ENCODE results near the gene DGKD. TPM values are rescaled to one million over a fixed set of nuclear protein-coding genes. Genes with fewer than 3 reads are reported as not detected.

DGKD gene
- polyA plus RNA-seq, 3 donors = 30.3 to 31.1 (median 30.4) TPM

DNA sequence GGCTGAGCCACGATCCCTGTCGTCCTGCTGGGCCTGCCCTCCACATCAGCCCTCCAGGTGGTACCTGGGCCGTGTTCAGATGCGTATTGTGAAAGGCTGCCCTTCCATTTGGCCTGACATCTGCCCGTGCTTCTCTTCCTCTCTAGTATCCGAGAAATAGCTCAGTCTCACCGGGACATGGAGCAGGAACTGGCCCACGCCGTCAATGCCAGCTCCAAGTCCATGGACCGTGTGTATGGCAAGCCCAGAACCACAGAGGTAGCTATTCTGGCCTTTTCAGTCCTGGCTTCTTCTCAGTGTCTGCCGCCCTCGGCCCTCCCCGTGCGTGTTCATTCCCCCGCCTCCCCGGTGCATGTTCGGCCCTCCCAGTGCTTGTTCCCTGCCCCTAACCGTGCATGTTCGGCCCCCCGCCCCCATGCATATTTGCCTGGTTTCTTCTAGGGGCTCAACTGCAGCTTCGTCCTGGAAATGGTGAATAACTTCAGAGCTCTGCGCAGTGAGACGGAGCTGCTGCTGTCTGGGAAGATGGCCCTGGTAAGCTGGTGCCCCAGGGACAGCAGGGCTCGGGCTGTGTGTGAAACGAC is 108.0 kb downstream of the DGKD start:
- DNase-seq (ENCODE audit: extremely low read depth in 1 of 11, low read depth in 9 of 11, low spot score in 4 of 11) = no peak

DNA sequence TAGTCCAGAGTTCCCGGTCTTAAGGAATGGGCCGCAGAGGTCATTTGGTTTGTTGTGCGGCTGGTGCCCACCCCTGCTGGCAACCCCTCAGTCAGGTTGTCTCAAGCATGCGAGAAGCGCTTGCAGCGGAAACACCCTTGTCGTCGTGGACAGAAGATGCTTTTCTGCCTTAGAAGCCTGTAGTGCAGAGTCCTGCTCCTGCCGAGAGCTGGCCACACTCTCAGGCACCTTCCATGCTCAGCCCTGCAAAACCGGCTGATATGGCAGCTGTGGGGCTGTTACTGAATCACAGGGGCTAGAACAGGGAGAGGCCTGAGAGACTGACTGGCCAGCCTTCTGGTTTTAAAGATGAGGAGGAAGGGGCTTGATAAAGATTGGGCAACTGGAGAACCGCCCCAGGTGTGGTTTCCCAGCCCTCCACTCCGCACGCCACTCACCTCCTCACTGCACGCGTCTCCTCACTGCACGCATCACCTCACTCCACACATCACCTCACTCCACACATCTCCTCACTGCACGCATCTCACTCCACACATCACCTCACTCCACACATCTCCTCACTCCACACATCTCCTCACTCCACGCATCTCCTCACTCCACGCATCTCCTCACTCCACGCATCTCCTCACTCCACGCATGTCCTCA is 108.7 kb downstream of the DGKD start:
- no peak for DNase-seq (ENCODE audit: extremely low read depth in 1 of 11, low read depth in 9 of 11, low spot score in 4 of 11)

DNA sequence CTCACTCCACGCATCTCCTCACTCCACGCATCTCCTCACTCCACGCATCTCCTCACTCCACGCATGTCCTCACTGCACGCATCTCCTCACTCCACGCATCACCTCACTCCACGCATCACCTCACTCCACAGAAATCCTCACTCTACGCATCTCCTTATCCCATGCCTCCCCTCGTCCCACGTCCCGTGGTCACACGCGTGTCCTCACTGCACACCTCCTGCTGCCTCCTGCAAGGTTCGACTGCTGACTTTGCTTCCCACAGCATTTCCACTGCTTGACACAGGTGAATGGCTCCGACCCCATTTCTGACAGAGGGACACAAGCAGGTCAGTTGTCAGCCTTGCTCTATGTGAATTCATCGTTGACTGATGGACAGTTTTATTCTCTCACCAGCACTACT is 109.3 kb downstream of the DGKD start:
- no peak for DNase-seq (ENCODE audit: extremely low read depth in 1 of 11, low read depth in 9 of 11, low spot score in 4 of 11)

DNA sequence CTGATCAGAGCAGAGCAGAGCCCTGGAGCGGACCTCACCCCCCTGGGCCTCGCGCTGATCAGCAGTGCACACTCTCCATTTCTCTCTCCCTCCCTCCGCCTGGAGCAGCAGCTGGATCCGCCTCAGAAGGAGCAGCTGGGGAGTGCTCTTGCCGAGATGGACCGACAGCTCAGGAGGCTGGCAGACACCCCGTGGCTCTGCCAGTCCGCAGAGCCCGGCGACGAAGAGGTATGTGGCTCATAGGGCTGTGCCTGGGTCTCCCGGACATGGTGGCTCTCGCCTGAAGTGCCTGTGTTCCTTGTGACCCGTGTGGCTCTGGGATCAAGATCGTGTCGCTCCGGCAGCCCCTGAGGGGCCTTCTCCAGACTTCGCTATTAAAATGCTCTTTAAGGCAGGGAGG is 109.8 kb downstream of the DGKD start:
- DNase-seq (ENCODE audit: extremely low read depth in 1 of 11, low read depth in 9 of 11, low spot score in 4 of 11) = no peak

DNA sequence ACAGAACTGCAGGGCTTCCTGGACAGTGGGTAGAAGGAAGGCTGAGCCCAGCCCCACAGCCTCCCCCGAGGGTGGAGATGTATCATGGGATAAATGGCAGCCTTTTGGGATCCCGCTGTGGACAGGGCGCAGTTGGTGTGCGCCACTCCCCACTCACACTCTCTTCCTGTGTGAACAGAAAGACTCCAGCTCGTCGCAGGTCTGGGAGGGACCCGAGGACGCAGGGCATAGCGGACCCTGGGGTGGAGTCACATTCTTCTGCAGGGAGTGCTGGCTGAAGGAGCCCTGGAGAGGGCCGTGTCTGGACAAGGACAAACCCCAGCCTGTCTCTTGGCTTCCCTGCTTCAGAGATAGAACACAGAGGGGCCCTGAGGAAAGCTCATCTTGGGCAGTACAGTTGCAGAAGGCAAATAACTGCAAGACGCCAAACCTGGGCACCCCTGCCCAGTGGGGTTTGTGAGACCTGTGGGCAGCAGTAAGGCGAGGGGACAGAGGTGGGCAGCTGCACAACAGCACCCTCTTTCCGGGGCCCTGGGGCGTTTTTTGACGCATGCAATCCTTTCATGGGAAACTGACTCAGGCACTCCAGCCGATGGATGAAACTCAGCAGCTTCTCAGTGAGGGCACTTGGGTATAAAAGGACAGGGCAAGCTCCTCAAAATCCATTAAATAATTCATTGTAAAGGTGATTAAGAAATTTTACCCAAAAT is 110.4 kb downstream of the DGKD start:
- DNase-seq (ENCODE audit: extremely low read depth in 1 of 11, low read depth in 9 of 11, low spot score in 4 of 11) = no peak

DNA sequence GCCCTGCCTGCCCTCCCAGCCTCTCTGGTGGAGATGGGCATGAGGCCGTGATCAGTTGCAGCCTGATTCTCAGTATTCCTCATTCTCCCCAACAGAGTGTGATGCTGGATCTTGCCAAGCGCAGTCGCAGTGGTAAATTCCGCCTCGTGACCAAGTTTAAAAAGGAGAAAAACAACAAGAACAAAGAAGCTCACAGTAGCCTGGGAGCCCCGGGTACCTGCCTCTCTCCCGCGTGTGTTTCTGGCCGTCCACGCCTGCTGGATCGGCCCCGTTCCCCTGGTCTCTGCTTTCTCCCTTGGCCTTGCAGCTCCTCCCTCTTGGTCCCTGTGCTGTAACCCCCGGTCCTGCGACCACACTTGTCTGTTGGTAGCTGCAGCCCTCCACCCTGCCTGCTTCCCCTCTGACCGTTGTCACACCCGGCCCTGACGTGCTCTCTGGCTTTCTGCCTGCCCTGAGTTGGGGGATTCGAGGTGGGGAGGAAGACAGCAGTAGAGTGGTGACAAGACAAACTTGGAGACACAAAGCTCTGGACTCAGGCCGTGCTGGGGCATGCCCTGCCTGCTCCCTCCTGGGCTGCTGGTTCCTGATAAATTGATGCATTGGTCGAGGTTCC is 112.8 kb downstream of the DGKD start:
- no peak for DNase-seq (ENCODE audit: extremely low read depth in 1 of 11, low read depth in 9 of 11, low spot score in 4 of 11)

DNA sequence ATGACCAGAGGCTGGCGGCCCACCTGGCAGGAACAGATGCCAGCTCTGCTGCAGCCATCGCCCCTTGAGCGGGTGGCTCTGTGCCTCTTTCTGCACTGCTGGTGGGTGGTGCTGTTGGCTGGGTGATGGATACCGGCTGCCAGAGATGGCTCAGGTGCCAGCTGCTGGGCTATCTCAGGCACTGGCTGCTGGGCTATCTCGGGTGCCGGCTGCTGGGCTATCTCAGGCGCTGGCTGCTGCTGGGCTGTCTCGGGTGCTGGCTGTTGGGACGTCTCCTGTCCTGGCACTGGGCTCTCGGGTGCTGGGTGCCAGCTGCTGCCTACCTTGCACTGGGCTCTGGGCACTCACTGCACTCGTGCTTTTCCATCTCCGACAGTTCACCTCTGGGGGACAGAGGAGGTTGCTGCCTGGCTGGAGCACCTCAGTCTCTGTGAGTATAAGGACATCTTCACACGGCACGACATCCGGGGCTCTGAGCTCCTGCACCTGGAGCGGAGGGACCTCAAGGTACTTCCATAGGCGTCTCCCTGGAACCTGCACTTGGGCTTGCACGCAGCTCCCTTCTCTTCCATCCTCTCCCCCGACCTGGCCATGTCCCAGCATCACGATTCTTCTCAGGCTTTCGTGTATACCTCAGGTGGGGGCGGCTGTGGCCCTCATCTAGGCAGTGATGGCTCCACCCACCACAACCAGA is 113.9 kb downstream of the DGKD start:
- DNase-seq (ENCODE audit: extremely low read depth in 1 of 11, low read depth in 9 of 11, low spot score in 4 of 11) = no peak

DNA sequence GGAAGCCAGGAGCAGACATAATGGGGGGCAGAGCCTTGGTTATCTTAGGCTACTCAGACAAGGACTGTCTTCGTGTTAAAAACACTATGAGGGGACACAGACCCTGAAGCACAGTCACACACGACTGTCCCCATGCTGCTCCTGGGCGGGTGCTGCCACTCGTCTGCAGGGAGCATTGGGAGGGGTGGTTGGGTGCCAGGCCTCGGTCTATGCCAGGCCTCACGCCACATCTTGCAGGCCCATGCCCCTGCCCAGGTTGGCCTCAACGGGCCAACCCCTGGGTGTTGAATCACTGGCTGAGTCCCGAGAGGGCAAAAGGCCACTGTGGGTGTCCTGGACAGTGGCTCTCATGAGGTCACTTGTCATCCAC is 114.4 kb downstream of the DGKD start:
- DNase-seq (ENCODE audit: extremely low read depth in 1 of 11, low read depth in 9 of 11, low spot score in 4 of 11) = no peak

DNA sequence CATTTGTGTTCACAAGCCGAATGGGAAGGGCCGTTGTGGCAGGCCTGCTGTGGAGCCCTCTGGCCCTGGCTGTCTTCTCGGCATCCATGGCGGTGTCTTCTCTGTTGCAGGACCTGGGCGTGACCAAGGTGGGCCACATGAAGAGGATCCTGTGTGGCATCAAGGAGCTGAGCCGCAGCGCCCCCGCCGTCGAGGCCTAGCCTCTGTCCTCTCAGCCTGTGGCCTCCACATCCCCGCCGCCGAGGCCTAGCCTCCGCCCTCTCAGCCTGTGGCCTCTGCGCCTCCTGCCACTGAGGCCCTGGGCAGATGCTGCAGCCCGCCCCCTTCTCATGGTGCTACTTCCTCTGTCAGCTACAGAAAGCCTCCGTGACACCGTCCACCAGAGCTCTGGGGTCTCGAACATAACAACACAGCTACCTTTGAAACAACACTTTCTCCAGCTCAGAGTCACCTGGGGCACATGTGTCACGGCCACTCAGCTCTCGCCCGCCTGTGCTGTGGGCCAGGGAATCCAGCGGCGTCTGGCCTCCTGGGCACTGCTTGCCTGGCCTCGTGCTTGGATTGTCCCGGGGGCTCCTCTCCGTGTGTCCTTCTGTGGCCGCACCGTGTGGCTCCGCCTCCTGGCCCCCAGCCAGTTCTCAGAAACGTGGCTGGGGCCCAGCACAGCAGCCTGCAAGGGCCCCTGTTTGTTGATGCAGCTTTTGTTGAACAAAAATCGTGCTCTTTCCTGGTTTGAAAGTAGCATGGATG is 115.1 kb downstream of the DGKD start:
- DNase-seq (ENCODE audit: extremely low read depth in 1 of 11, low read depth in 9 of 11, low spot score in 4 of 11) = peak in 2 of 11 donors; percentile 2 to 9

DNA sequence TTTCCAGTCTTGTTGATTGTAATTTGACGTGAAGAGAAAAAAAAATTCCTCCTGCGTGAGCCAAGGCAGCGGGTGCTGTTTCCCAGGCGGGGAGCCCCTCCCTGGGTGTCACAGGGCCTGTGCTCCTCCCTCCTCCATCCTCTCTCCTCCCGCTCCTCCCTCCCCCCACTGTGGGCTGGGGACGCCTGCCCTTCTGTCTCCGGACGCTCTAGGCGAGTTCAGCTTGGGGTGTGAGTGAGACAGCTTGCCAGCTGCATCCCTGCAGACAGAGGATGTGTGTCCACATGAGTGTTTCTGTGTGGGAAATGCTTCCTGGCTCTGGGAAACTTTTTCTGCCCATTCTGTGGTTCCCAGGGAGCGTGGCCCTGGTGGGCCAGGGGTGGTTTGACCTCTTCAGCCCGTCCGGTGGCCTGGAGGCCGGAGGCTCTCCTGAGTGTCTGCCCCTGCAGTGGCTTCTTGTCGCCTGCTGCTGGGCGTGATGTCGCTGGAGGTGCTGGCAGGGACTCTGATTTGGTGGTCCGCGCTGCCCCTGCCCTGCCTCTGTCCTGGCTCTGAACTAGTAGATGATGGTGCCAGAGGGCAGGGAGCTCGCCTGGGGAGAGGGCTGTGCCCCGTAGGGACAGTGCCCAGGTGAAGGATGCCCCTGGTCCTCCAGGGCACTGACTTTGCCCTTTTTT is 115.9 kb downstream of the DGKD start:
- DNase-seq (ENCODE audit: extremely low read depth in 1 of 11, low read depth in 9 of 11, low spot score in 4 of 11) = peak in 10 of 11 donors; percentile 9 to 60 (median 41)

DNA sequence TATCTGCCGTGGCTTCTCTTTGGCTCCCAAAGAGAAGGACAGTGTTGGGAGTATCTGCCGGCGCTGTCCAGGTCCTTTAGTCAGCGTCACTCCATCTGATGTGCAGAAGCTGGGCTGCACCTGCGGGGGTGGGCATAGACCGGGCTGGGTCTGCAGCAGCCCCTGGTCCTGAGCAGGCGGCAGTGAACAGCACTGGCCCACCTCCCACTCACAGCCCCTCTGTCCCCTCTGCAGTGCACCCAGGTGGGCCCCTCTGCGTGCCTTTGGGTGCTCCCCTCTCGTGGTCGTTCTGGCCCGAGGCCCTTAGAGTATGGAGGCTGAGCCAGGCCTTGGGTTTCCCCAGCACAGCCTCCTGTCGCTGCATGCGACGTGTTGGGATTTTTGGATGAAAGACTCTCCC is 116.5 kb downstream of the DGKD start:
- DNase-seq (ENCODE audit: extremely low read depth in 1 of 11, low read depth in 9 of 11, low spot score in 4 of 11) = no peak

DNA sequence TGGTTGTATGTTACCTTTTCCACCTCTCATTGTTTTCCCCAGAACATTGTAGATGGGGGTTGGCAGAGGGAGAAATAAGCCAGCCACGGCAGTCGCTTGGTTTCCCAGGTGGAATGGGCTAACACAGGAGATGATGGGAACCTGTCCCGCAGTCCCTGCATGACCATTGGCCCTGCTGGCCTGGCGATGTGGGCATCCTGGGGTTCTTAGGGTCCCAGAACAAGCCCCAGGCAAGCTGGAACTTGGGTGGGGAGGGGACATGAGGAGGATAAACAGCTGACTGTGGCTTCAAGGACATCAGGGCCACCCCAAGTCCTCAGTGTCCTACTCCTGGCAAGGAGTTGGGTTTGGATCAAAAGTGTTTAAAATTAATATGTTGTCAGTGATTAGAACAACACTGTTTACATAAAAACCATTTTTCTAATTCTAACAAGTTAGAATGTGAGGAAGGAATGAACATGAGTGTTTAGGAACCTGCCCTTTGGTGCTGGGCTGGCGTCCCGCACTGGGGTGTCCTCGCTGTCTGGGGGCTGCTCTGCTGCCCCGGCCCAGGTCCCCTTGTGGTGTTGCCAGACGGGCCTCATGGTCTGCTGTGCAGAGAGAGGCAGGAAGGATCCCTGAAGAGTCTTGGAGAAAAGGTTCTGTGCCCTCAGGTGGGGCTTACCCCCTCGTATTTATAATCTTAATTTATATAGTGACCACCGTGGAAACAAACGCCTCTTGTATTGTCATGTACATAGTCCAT is 117.2 kb downstream of the DGKD start:
- DNase-seq (ENCODE audit: extremely low read depth in 1 of 11, low read depth in 9 of 11, low spot score in 4 of 11) = no peak

DNA sequence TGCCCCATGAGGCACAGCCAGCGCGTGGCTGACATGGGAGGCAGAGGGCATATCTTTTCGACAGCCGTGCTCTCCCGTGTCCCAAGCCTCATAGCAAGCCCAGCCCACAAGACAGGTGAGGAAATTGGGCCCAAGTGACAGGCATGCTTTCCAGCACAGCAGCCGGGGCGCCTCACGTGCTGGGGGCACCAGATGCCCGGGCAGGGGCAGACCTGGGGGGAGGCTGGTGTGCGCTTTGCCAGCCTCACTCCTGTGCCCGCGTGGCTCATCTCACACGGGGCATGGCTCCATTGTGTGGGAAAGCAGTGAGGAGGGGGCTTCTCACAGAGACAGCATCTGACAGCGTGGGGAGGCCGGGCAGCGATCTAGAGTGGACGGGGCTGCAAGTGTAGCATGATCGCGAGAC is 119.1 kb downstream of the DGKD start:
- DNase-seq (ENCODE audit: extremely low read depth in 1 of 11, low read depth in 9 of 11, low spot score in 4 of 11) = no peak

DNA sequence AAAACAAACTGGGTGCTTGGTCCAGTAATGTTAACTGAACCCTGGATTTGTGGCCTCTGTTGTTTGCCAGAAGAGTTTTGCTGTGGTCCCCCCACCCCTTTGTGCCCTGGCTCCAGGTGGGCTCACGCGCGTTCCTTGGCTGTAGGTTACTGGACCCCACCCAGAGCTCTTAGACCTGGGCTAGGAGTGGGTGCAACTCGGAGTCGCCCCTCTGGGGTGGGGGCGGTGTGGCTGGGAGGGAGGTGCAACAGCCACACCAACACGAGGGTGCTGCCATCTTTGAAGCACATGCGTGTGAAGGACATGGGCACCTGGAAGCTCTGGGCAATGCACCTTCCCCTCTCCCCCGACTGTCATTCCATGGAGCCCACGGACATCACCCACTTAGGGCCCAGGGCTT is 119.6 kb downstream of the DGKD start:
- no peak for DNase-seq (ENCODE audit: extremely low read depth in 1 of 11, low read depth in 9 of 11, low spot score in 4 of 11)

DNA sequence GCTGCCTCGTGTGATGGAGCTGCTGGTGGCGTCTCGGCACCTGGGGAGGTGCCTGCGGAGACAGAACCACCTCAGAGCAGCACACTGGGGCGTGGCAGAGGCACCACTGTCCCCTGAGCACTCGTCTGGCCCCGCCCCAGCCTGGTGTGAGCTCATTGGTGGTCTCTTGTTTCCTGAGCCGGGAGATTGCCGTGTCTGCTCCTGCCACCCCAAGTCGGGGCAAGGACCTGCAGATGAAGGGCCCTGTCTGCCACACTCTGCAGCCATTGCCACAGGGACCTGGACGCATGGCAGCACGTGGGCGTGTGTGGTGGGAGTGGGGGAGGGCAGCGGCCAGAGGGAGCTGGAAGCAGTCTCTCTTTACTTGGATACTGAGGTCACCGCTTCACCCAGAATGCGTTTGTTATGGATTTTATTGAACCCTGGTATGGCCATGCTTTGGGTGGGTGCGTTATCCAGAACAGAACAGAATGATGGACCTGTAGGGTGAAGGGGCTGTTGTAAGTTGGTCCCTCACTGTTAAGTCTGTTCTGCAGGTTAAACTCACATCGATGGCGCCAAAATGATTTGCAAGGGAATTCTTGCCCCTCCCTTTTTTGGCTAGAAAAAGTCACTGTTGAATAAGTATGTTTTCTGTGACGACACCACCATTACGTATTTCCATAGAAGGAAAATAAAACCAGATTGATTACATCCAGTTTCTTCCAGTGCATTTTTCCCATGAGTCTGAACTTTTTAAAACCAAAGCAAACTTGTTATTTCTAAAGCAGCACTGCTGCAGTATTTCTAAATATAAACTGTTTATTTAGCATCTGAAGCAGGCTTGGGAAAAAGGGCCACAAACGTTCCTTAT is 120.2 kb downstream of the DGKD start:
- peak in 3 of 11 donors; percentile 3 to 11 (median 7) for DNase-seq (ENCODE audit: extremely low read depth in 1 of 11, low read depth in 9 of 11, low spot score in 4 of 11)

DNA sequence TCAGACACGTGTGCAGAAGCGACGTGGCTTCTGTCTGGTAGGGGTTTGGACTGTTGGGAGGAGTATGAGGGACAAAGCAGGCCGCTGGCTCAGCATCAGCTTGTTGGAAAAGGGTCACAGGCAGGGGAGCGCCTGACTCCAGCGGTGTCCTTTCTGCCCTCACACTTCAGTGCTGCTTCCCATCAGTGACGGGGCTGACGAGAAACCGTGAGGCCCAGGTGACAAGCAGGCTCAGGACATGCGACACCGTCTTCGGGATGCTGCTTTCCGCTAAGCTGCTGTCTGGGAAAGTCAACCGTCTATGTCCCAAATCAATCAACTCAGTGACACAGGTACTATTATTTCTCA is 121.7 kb downstream of the DGKD start:
- no peak for DNase-seq (ENCODE audit: extremely low read depth in 1 of 11, low read depth in 9 of 11, low spot score in 4 of 11)

Measured in renal cortex interstitium (tissue), 11 donors.